AG04450 (cell line): Measurements from ENCODE around the gene CALD1. TPM values are rescaled to one million over a fixed set of nuclear protein-coding genes. Genes with fewer than 3 reads are reported as not detected.

Experiments
- CTCF ChIA-PET: fragments of 300-600, 350-600 bp; formaldehyde crosslinking; extraction: SDS; loops from one replicate; lab custom pipeline; 2022; ENCODE audit warnings: antibody characterized with exemption, inconsistent platforms; lab: Charles Lee
- POLR2A ChIA-PET: fragments of 350-600 bp; formaldehyde crosslinking; extraction: SDS; loops from one replicate; lab custom pipeline; 2021; ENCODE audit warnings: antibody characterized with exemption, inconsistent platforms; lab: Yijun Ruan, JAX
- DNase-seq: peaks from one replicate; pipeline ENCODE4 v3.0.0-alpha.2; 2011; ENCODE audit warnings: low read depth, low spot score
- H3K27ac ChIP-seq: one replicate; pipeline ENCODE4 v1.5.1; 2012; ENCODE audit warnings: low read depth, low read length, control low read depth
- H3K27me3 ChIP-seq: one replicate; pipeline ENCODE4 v1.6.0; 2012; ENCODE audit warnings: low read length; ENCODE audit not compliant: control insufficient read depth, insufficient read depth
- H3K4me3 ChIP-seq: 2 replicates; pipeline ENCODE4 v1.5.1; 2011; ENCODE audit warnings: mild to moderate bottlenecking, low read depth, low read length, control low read depth
- H3K9me3 ChIP-seq: 2 replicates; pipeline ENCODE4 v1.5.1; 2012; ENCODE audit warnings: low read length; ENCODE audit not compliant: control insufficient read depth, insufficient read depth
- polyA plus RNA-seq: library from polyadenylated mRNA; depleted of rRNA; stranded (reverse); fragments of >200 nt; gene quantifications from 2 replicates; pipeline ENCODE4 v1.2.3, GENCODE V29; 2011
- TF ChIP-seq, protein P1 (sequence below): IDR thresholded peaks from 2 replicates; pipeline ENCODE4 v1.5.1; 2011; ENCODE audit warnings: low read depth, low read length, control low read depth, inconsistent platforms

The CALD1 gene
- polyA plus RNA-seq, 1 experiment: 804 TPM

DNA sequence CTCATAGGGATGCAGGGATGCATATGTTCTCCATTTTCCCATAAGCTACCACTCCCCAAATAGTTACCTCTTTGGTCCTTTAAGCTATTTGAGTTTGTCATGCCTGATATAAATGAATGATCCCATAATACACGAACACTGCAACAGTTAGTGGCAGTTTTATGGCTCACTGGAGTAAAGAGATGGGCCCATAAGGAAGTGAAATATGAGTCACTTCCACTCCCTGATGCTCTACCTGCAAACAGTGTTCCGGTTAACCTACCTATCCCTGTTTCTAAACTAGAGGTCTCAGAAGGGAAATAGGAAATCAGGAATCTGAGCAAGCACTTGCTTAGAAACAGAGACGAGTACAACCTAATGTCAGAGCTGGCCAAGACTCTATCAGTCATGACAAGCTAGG lies 71.7 kb downstream of the CALD1 start:
- Histone ChIP-seq H3K27ac (no peak overlapping the region), H3K27me3 (no peaks in the 10 kb centered on the region), H3K9me3 (no peaks in the 10 kb centered on the region), H3K4me3 (no peak overlapping the region)
- TF ChIP-seq, protein P1, sequence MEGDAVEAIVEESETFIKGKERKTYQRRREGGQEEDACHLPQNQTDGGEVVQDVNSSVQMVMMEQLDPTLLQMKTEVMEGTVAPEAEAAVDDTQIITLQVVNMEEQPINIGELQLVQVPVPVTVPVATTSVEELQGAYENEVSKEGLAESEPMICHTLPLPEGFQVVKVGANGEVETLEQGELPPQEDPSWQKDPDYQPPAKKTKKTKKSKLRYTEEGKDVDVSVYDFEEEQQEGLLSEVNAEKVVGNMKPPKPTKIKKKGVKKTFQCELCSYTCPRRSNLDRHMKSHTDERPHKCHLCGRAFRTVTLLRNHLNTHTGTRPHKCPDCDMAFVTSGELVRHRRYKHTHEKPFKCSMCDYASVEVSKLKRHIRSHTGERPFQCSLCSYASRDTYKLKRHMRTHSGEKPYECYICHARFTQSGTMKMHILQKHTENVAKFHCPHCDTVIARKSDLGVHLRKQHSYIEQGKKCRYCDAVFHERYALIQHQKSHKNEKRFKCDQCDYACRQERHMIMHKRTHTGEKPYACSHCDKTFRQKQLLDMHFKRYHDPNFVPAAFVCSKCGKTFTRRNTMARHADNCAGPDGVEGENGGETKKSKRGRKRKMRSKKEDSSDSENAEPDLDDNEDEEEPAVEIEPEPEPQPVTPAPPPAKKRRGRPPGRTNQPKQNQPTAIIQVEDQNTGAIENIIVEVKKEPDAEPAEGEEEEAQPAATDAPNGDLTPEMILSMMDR: no peak
- no peak for DNase-seq
- POLR2A ChIA-PET: no interaction called here
- CTCF ChIA-PET: interaction anchor here (1.0 kb wide), 1 partner anchor 148 kb away, joined by 7 read pairs; no protein-coding TSS in a partner anchor

DNA sequence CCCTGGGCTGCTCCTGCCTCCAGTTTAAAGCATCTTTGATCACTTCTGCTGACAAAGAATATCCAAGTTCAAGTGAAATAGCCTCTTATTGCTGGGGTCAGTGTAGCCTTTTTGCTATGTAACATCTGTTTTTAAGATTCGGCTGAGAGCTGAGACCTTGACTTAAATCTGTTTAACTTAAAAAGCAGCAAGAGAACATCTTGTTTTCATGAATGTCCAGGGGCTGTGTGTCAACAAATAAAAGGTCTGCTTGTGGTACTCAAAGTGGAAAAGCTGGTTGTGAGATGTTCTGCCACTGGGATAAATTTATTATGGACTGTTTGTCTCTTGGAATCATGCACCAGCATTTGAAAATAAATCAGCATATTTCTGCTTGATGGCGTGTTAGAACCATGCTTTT lies 73.2 kb downstream of the CALD1 start:
- TF ChIP-seq, protein P1: no peak
- H3K27ac ChIP-seq: no peak overlapping the region
- no peaks in the 10 kb centered on the region for H3K27me3 ChIP-seq
- H3K4me3 ChIP-seq: no peak overlapping the region
- DNase-seq: no peak
- ChIA-PET CTCF (interaction anchor here (0.7 to 1.2 kb wide), 2 partner anchors 53 to 162 kb away, joined by 3 to 5 read pairs; no protein-coding TSS in a partner anchor), POLR2A (interaction anchor here (1.0 kb wide), 1 partner anchor 32 kb away, joined by 6 read pairs; no protein-coding TSS in a partner anchor)
- H3K9me3 ChIP-seq: no peaks in the 10 kb centered on the region

DNA sequence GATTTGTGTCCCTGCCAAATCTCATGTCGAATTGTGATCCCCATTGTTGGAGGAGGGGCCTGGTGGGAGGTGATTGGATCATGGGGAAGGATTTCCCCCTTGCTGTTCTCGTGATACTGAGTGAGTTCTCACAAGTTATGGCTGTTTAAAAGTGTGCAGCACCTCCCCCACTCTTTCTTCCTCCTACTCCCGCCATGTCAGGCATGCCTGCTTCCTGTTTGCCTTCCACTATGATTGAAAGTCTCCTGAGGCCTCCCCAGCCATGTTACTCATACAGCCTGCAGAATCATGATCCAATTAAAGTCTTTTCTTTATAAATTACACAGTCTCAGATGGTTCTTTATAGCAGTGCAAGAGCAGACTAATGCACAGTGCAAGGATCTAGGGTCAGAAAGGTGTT lies 75.4 kb downstream of the CALD1 start:
- CTCF ChIA-PET: no interaction called here
- Histone ChIP-seq H3K9me3 (no peaks in the 10 kb centered on the region), H3K4me3 (no peak overlapping the region), H3K27ac (no peak overlapping the region), H3K27me3 (no peaks in the 10 kb centered on the region)
- POLR2A ChIA-PET: no interaction called here
- TF ChIP-seq, protein P1: no peak
- no peak for DNase-seq

DNA sequence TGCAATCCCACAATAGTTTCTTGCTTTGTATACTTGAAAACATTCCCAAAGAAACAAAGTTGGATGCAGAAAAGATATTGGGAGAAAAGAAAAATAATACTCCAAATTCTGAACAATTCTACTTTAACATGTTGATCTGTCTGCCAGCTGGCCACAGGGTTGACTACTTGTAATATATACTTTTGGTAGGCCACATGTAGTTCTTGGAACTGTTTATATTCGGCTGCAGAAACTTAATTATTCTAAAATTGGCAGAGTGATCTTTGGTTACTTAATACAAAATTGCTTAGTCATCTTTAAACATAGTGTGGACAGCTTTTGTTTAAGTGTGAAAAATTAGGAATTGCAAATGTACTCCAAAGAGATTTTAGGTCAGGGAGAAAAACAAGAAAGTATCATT lies 76.0 kb downstream of the CALD1 start:
- CTCF ChIA-PET: interaction anchor here (1.4 kb wide), 1 partner anchor 17 kb away, joined by 4 read pairs; no protein-coding TSS in a partner anchor
- TF ChIP-seq, protein P1: no peak
- POLR2A ChIA-PET: no interaction called here
- no peak overlapping the region for H3K27ac ChIP-seq
- no peaks in the 10 kb centered on the region for H3K9me3 ChIP-seq
- no peak for DNase-seq
- no peak overlapping the region for H3K4me3 ChIP-seq
- H3K27me3 ChIP-seq: no peaks in the 10 kb centered on the region

DNA sequence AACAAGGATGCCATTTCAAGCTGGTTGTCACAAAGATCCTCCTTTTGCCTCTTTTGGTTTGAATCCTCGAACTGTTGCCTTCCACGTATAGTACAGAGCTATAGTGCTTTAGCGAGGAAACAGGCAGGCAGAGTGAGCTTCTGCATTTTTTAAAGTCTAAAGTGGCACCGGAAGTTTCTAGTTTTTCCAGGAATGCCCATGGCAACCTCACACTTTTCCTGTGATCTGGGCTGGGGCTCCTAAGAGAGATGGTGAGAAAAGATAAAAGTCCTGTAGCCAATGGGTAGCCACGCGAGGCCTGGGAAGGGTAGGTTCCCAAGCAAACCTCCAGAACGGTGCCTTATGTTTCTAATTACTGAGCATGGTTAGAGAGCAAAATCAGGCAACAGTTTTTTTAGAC lies 76.7 kb downstream of the CALD1 start:
- Histone ChIP-seq H3K9me3 (no peaks in the 10 kb centered on the region), H3K27me3 (no peaks in the 10 kb centered on the region), H3K4me3 (no peak overlapping the region), H3K27ac (no peak overlapping the region)
- no peak for DNase-seq
- ChIA-PET CTCF (interaction anchor here (1.0 to 1.4 kb wide), 2 partner anchors 18 to 166 kb away, joined by 3 to 4 read pairs; no protein-coding TSS in a partner anchor), POLR2A (no interaction called here)
- TF ChIP-seq, protein P1: no peak
